Right cardiac atrium (tissue), 5 donors: ENCODE results near the gene HNF4A. TPM values are rescaled to one million over a fixed set of nuclear protein-coding genes. Genes with fewer than 3 reads are reported as not detected.

Experiments
- ATAC-seq, 2 donors: fragments of 200-7000 bp; cut with Tn5 transposase; one replicate each; pipeline versions ENCODE4 v1.8.0 to v1.9.1; 2020; ENCODE audit warnings: moderate library complexity in 2 of 2, mild to moderate bottlenecking in 1 of 2
- DNase-seq, 3 donors: peaks; one replicate each; pipeline ENCODE4 v3.0.0-alpha.2; 2020
- H3K27ac ChIP-seq: one replicate; pipeline ENCODE4 v1.5.1; 2013; ENCODE audit warnings: mild to moderate bottlenecking, low read length, control low read depth, moderate library complexity
- H3K27me3 ChIP-seq: one replicate; pipeline ENCODE4 v1.6.1; 2013; ENCODE audit not compliant: control insufficient read depth, insufficient read depth
- H3K4me1 ChIP-seq: one replicate; pipeline ENCODE4 v1.6.1; 2013; ENCODE audit warnings: low read length; ENCODE audit not compliant: control insufficient read depth, insufficient read depth
- H3K4me3 ChIP-seq: one replicate; pipeline ENCODE4 v1.5.1; 2013; ENCODE audit warnings: low read length, control low read depth
- H3K9me3 ChIP-seq: one replicate; pipeline ENCODE4 v1.6.1; 2013; ENCODE audit warnings: low read length; ENCODE audit not compliant: control insufficient read depth
- WGBS: extraction: QIAGEN DNeasy Blood & Tissue Kit; methylation state at CpG from one replicate; pipeline ENCODE4 v1.1.7; 2013; 5-methylcytosine and 5-hydroxymethylcytosine counted together
- intact Hi-C, 4 donors: fragments of 100-400 bp; cut with DNase I; formaldehyde crosslinking; loops; one replicate each; pipeline versions ENCODE4 v1.11.0 to v1.14.0; 2022 to 2023
- microRNA-seq, 2 donors: library from miRNA; unstranded; fragments of <30 nt; microRNA quantifications; one replicate each; pipeline ENCODE4 v1.2.0, GENCODE V29; 2020 to 2021
- polyA plus RNA-seq: library from polyadenylated mRNA; stranded (reverse); fragments of 200-250 nt; gene quantifications from one replicate; pipeline ENCODE4 v1.2.3, GENCODE V29; 2013
- total RNA-seq, 4 donors: library from RNA; stranded (reverse); fragmentation: NEBNext Ultra II Directional; extraction: Animal tissue kit (Norgen Biotek cat#: 25700); gene quantifications; one replicate each; pipeline ENCODE4 v1.2.1, GENCODE V29; 2021
- donor health status: healthy with polysubstance abuse.
- donor health status: DM: no; HTN: yes; CAD: no.
- donor health status: DM: no; HTN: no; CAD: no.
- donor health status: DM: no; HTN: yes; CAD: no; lungs with severe emphysema.
- donor health status: DM: yes; HTN: yes; CAD: no.

HNF4A gene
- total and polyA plus RNA-seq, 5 donors, result 0.07 to 0.08 TPM; not detected in 3

DNA sequence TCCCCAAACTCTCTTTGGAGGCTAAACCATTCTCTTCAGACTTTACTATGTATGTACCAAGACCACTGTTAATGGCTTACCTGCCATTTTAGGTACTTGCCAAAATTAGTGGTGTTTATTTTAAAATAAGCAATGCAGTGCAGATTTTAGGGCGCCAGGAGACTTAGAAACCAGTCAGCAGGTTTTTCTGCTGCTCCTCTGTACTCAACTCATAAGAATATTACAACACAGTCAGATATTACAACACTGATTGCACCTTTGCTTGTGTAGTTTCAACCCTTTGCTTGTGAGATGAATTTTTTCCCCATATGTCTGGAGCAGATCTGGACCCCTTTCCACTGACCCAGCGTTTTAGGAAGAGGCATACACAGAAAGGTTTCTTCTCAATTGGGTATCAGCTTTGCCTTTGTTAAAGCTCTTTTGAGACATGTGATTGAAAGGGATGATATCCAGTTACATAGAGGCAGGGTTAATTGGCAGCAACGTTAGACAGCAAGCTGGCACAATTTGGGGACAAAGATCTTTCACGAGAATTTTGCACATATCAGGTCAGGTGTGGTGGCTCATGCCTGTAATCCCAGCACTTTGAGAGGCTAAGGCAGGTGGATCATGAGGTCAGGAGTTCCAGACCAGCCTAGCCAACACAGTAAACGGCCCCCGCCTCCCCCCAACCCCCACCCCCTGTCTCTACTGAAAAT is 126.4 kb downstream of the HNF4A start:
- H3K27me3 ChIP-seq, result no peaks in the 10 kb centered on the region
- H3K27ac ChIP-seq, result no peak overlapping the region
- 82% methylated on average over 6 of the region's 6 CpGs for WGBS
- ATAC-seq (no peak), DNase-seq (no peak)
- intact Hi-C loops, result no loop called here
- no peaks in the 10 kb centered on the region for H3K4me1 ChIP-seq
- H3K4me3 ChIP-seq, result no peak overlapping the region
- no peaks in the 10 kb centered on the region for H3K9me3 ChIP-seq

DNA sequence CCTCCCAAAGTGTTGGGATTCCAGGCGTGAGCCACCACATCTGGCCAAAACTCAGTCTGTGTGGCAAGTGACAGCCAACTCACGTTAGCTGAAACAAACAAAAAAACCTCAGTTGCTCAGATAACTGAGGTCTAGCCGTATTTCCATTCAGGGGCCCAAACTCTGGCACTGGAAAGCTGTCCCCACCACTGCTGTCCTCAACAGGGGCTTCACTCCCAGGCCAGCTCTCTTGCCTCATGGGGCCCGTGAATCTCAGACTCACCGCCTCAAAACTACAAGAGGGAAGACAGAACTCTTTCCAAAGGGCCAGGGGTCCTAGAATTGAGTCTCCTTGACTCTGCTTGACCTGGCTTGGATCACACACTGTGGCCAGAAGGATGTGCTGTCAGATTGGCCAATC is 127.6 kb downstream of the HNF4A start:
- no peak for DNase-seq
- Histone ChIP-seq H3K27me3 (no peaks in the 10 kb centered on the region), H3K27ac (no peak overlapping the region), H3K4me3 (no peak overlapping the region), H3K9me3 (no peaks in the 10 kb centered on the region), H3K4me1 (no peaks in the 10 kb centered on the region)
- intact Hi-C loops, result no loop called here
- 91% methylated on average over 5 of the region's 5 CpGs for WGBS
- no peak for ATAC-seq

Small RNAs within 50 kb of the gene (microRNA-seq; reads per million reads assigned to microRNA genes)
- 0 reads per million in 2 donors for gene MIR3646

Other genes starting within 250 kb of the HNF4A start
- gene JPH2, start 168.5 kb upstream of the HNF4A start, total RNA-seq, result 100 to 1,000 TPM in 3 of 4 donors, 10 to 100 TPM in 1; 99.0 to 117 (median 107) TPM
- gene JPH2, start 168.5 kb upstream of the HNF4A start, polyA plus RNA-seq, result 78.2 TPM
- gene OSER1, start 144.9 kb upstream of the HNF4A start, total RNA-seq, result 10 to 100 TPM; 22.6 to 44.5 (median 36.1) TPM
- 27.4 TPM for gene OSER1, start 144.9 kb upstream of the HNF4A start, polyA plus RNA-seq
- gene GDAP1L1, start 108.4 kb upstream of the HNF4A start, total RNA-seq, result 1 to 10 TPM in 1 of 4 donors, under 1 TPM in 3; 0.17 to 2.8 (median 0.55) TPM
- gene GDAP1L1, start 108.4 kb upstream of the HNF4A start, polyA plus RNA-seq, result 1.4 TPM
- gene FITM2, start 44.5 kb upstream of the HNF4A start, total RNA-seq, result 100 to 1,000 TPM; 121 to 150 (median 145) TPM
- 57.1 TPM for gene FITM2, start 44.5 kb upstream of the HNF4A start, polyA plus RNA-seq
- gene R3HDML, start 18.7 kb upstream of the HNF4A start, total RNA-seq, result not detected
- not detected for gene R3HDML, start 18.7 kb upstream of the HNF4A start, polyA plus RNA-seq
- 1 to 10 TPM; 6.3 to 7.1 (median 6.7) TPM for gene TTPAL, start 120.2 kb downstream of the HNF4A start, total RNA-seq
- gene TTPAL, start 120.2 kb downstream of the HNF4A start, polyA plus RNA-seq, result 3.1 TPM
- gene SERINC3, start 166.4 kb downstream of the HNF4A start, total RNA-seq, result 100 to 1,000 TPM; 101 to 118 (median 105) TPM
- 47.8 TPM for gene SERINC3, start 166.4 kb downstream of the HNF4A start, polyA plus RNA-seq
- 100 to 1,000 TPM; 212 to 246 (median 232) TPM for gene PKIG, start 226.9 kb downstream of the HNF4A start, total RNA-seq
- gene PKIG, start 226.9 kb downstream of the HNF4A start, polyA plus RNA-seq, result 334 TPM